IPS-20b (cell line): Measurements from ENCODE around the gene MINDY1.

Experiments
- H3K27ac ChIP-seq: one replicate; pipeline ENCODE4 v1.5.1; 2013; ENCODE audit warnings: low read length
- H3K27me3 ChIP-seq: 2 replicates; pipeline ENCODE4 v1.6.1; 2013; ENCODE audit warnings: mild to moderate bottlenecking, low read length, inconsistent platforms; ENCODE audit not compliant: insufficient read depth
- H3K36me3 ChIP-seq: 2 replicates; pipeline ENCODE4 v1.6.1; 2013; ENCODE audit warnings: low read depth, mild to moderate bottlenecking, inconsistent platforms, low read length, moderate library complexity; ENCODE audit not compliant: insufficient read depth
- H3K4me1 ChIP-seq: 2 replicates; pipeline ENCODE4 v1.6.1; 2013; ENCODE audit warnings: mild to moderate bottlenecking, control low read depth, inconsistent platforms, low read length, moderate library complexity; ENCODE audit not compliant: insufficient read depth
- H3K4me3 ChIP-seq: 2 replicates; pipeline ENCODE4 v1.5.1; 2013; ENCODE audit warnings: mild to moderate bottlenecking, low read length, inconsistent platforms
- H3K9ac ChIP-seq: 2 replicates; pipeline ENCODE4 v1.6.1; 2013; ENCODE audit warnings: low read depth, mild to moderate bottlenecking, inconsistent platforms, low read length, moderate library complexity
- H3K9me3 ChIP-seq: 2 replicates; pipeline ENCODE4 v1.6.1; 2013; ENCODE audit warnings: mild to moderate bottlenecking, low read depth, low read length, inconsistent platforms; ENCODE audit not compliant: insufficient read depth

MINDY1 gene

GRCh38 chr1:150954708-150955107, 52.0 kb downstream of the MINDY1 start:
- Histone ChIP-seq H3K36me3 (peaks cover 89% of the 10 kb centered on the region), H3K27ac (no peak overlapping the region)

More at GRCh38 chr1:150954708-150955107, 52.0 kb downstream of the MINDY1 start:
- Histone ChIP-seq H3K4me3 (no peak overlapping the region), H3K27me3 (no peaks in the 10 kb centered on the region), H3K4me1 (no peaks in the 10 kb centered on the region), H3K9me3 (no peaks in the 10 kb centered on the region), H3K9ac (no peak overlapping the region)
